ENCODE data around the gene FOXM1. TPM values are rescaled to one million over a fixed set of nuclear protein-coding genes. Genes with fewer than 3 reads are reported as not detected.

FOXM1 gene
- total RNA-seq, 1 donor from 2014 or later: 8.1 TPM

- Histone ChIP-seq H3K36me3 (peaks cover 0 to 39% of the 10 kb centered on the region in 2 donors), H3K27me3 (no peaks in the 10 kb centered on the region), H3K4me1 (no peaks in the 10 kb centered on the region), H3K4me3 (no peak overlapping the region), H3K27ac (no peak overlapping the region), H3K9me3 (no peaks in the 10 kb centered on the region)
- TF ChIP-seq CTCF (IDR thresholded peaks at IDR 0.05) (no peak), POLR2AphosphoS5 (IDR thresholded peaks at IDR 0.05; ENCODE audit: insufficient read depth in 1 of 2, low read depth in 1 of 2) (no peak), POLR2A (IDR thresholded peaks at IDR 0.05) (no peak)
- intact Hi-C loops (cut with DNase I): loop anchor here (10.0 kb wide), 1 partner anchor 1298 kb away; the partner anchor contains the start of gene WNT5B
- DNase-seq (ENCODE audit: extremely low spot score in 2 of 2): no peak
Measured at GRCh38 chr12:2922329-2922728, 45.4 kb upstream of the FOXM1 start.

- Histone ChIP-seq H3K36me3 (peaks cover 0 to 32% of the 10 kb centered on the region in 2 donors), H3K4me3 (no peak overlapping the region), H3K4me1 (no peaks in the 10 kb centered on the region), H3K27me3 (no peaks in the 10 kb centered on the region), H3K27ac (no peak overlapping the region), H3K9me3 (no peaks in the 10 kb centered on the region)
- no peak for DNase-seq (ENCODE audit: extremely low spot score in 2 of 2)
- TF ChIP-seq CTCF (IDR thresholded peaks at IDR 0.05): no peak
- no peak for TF ChIP-seq POLR2AphosphoS5 (IDR thresholded peaks at IDR 0.05; ENCODE audit: insufficient read depth in 1 of 2, low read depth in 1 of 2)
- no peak for TF ChIP-seq POLR2A (IDR thresholded peaks at IDR 0.05)
- intact Hi-C loops (cut with DNase I): no loop called here
Measured at GRCh38 chr12:2919249-2919648, 42.3 kb upstream of the FOXM1 start.

GRCh38 chr12:2912216-2912575 is 35.2 kb upstream of the FOXM1 start:
- Histone ChIP-seq H3K36me3 (peaks cover 0 to 17% of the 10 kb centered on the region in 2 donors), H3K4me1 (peaks cover 18% of the 10 kb centered on the region), H3K27ac (no peak overlapping the region), H3K27me3 (no peaks in the 10 kb centered on the region), H3K9me3 (no peaks in the 10 kb centered on the region), H3K4me3 (no peak overlapping the region)
- no peak for DNase-seq (ENCODE audit: extremely low spot score in 2 of 2)
- intact Hi-C loops (cut with DNase I): no loop called here
- TF ChIP-seq CTCF (IDR thresholded peaks at IDR 0.05) (no peak), POLR2A (IDR thresholded peaks at IDR 0.05) (no peak), POLR2AphosphoS5 (IDR thresholded peaks at IDR 0.05; ENCODE audit: insufficient read depth in 1 of 2, low read depth in 1 of 2) (no peak)

- intact Hi-C loops (cut with DNase I): no loop called here
- Histone ChIP-seq H3K4me3 (no peak overlapping the region), H3K9me3 (no peaks in the 10 kb centered on the region), H3K4me1 (peaks cover 41% of the 10 kb centered on the region), H3K27ac (no peak overlapping the region), H3K27me3 (no peaks in the 10 kb centered on the region), H3K36me3 (no peaks in the 10 kb centered on the region)
- TF ChIP-seq POLR2AphosphoS5 (IDR thresholded peaks at IDR 0.05; ENCODE audit: insufficient read depth in 1 of 2, low read depth in 1 of 2): no peak
- TF ChIP-seq CTCF (IDR thresholded peaks at IDR 0.05): no peak
- no peak for TF ChIP-seq POLR2A (IDR thresholded peaks at IDR 0.05)
- DNase-seq (ENCODE audit: extremely low spot score in 2 of 2): no peak
Measured at GRCh38 chr12:2904260-2904659, 27.3 kb upstream of the FOXM1 start.

GRCh38 chr12:2902272-2902880 is 25.4 kb upstream of the FOXM1 start:
- Histone ChIP-seq H3K27me3 (no peaks in the 10 kb centered on the region), H3K36me3 (no peaks in the 10 kb centered on the region), H3K4me3 (no peak overlapping the region), H3K9me3 (no peaks in the 10 kb centered on the region), H3K4me1 (peaks cover 23% of the 10 kb centered on the region), H3K27ac (peak overlapping the region; percentile 13)
- intact Hi-C loops (cut with DNase I): no loop called here
- DNase-seq (ENCODE audit: extremely low spot score in 2 of 2): no peak
- TF ChIP-seq POLR2A (IDR thresholded peaks at IDR 0.05) (no peak), CTCF (IDR thresholded peaks at IDR 0.05) (no peak), POLR2AphosphoS5 (IDR thresholded peaks at IDR 0.05; ENCODE audit: insufficient read depth in 1 of 2, low read depth in 1 of 2) (no peak)
